Stimulated activated CD4-positive, alpha-beta T cell treated with anti-CD3 and anti-CD28 coated beads, Interleukin-2, amount 100 ng/mL, for 24 hours (primary cell): ENCODE results near the gene SLC35A3.
"Not testable (repeated sequence)": the region's sequence is repeated elsewhere in the genome, so short reads cannot be mapped to it uniquely, and the experiment has no call there.

ENCODE experiments used
- DNase-seq, 2 donors: peaks; one replicate each; pipeline ENCODE4 v3.0.0-alpha.2; 2020

The SLC35A3 gene

DNA sequence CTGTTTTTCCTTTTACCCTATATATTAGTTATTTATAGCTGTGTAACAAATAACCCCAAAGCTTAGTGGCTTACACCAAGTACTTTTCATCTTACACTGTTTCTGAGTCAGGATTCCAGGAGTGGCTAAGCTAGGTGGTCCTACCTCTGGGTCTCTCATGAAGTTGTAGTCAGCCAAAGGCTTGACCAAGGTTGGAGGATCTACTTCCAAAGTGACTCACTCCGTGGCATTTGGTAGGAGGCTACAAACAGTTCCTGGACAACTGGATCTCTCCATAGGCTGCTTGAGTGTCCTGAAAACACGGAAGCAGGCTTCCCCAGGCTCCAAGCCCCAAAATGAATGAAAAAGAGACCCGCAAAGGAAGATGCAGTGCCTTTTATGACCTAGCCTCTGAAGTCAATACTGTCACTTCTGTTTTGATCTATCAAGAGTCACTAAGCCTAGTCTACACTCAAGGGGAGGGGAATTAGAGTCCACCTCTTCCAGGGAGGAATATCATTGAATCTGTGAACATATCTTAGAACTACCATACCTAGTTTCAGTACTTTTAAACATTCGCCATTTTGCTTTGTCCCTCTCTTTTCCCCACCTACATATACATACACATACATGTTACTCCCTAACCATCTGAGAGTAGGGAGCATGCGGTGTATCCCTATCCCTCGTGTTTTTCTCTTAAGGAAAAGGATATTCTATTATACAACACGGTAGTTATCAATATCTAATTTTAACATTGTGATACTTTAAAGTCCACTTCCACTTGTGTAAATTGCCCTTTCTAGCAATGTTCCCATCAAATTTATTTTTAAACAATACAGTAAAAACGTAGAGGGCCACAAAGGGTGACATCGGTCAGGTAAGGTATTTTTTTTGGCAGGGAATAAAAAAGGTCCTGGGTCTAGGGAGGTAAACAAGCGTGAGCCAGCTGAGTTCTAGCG lies 67.2 kb downstream of the SLC35A3 start:
- DNase-seq = no peak

- no peak for DNase-seq
These were observed 67.8 kb downstream of the SLC35A3 start for GRCh38 chr1:100037656-100037926.

GRCh38 chr1:100037927-100038659 lies 68.3 kb downstream of the SLC35A3 start:
- peak; percentile 90 to 92 for DNase-seq

DNA sequence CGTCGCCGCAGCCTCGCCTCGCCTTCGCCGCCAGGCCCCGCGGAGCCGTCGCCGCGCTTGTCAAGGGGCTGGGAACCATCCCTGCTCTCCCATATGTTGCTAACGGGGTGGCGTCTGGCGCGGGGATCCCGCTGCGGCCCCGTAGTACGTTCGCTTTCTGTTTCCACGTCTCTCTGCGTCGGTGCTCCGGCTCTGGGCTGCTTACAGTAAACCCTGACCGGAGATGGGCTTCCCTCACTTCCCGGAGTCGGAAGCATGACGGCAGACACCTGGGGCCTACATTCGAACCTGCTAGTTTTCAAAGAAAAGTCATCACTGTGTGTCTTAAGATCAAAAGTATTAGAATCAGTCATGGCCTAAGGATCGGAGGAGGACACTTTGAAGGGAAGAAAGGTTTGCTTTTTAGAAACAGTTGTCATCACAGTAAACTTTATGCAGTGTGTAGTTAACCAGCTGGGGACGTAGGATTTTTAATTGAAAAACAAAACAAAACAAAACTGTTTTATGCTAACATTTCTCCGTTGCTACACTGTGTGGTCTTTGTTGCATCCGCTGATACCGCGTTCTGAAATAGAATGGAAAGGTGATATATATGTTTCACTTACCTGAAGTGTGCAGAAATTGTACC lies 69.0 kb downstream of the SLC35A3 start:
- peak; percentile 77 to 81 for DNase-seq

GRCh38 chr1:100039591-100039990 lies 69.8 kb downstream of the SLC35A3 start:
- DNase-seq = no peak

DNA sequence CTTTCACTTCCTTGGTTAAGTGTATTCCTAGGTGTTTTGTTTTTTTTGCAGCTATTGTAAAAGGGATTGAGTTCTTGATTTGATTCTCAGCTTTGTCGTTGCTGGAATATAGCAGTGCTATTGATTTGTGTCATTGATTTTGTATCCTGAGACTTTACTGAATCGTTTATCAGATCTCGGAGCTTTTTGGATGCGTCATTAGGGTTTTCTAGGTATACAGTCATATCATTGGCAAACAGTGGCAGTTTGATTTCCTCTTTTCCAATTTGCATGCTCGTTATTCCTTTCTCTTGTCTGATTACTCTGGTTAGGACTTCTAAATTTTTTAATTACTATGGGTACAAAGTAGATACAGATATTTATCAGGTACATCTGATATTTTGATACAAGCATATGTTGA lies 75.4 kb downstream of the SLC35A3 start:
- no peak for DNase-seq

DNA sequence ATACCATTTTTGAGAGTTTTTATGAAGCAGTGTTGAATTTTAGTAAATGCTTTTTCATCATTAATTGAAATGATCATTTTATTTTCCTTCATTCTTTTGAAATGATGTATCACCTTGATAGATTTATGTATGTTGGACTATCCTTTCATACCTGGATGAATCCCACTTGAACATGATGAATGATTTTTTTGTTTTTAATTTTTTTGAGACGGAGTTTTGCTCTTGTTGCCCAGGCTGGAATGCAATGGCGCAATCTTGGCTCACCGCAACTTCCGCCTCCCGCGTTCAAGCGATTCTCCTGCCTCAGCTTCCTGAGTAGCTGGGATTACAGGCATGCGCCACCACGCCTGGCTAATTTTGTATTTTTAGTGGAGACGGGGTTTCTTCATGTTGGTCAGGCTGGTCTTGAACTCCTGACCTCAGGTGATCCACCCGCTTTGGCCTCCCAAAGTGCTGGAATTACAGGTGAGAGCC lies 77.5 kb downstream of the SLC35A3 start:
- DNase-seq = not testable (repeated sequence)

- DNase-seq = no peak
These were observed 80.3 kb downstream of the SLC35A3 start for GRCh38 chr1:100050139-100050538.

GRCh38 chr1:100051401-100051800 lies 81.6 kb downstream of the SLC35A3 start:
- no peak for DNase-seq

- no peak for DNase-seq
These were observed 82.1 kb downstream of the SLC35A3 start for GRCh38 chr1:100051893-100052292.

DNA sequence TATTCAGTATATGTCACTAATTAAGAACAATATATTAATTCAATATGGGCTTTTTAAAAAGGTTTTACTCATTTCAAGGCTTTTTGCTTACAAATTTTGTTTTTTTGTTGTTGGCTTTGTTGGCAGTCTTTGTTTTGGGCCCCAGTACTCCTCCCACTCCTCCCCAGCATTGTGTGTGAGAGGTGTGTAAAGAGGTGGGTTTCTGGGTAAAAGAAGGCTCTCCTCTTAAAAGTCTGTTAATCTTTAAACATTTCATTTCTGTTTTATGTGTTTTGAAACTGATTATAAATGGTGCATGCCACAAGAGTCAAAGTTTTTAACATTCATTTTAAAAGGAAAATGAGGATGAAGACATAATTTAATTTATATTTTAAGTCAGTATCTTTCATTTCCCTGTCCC lies 83.3 kb downstream of the SLC35A3 start:
- no peak for DNase-seq

GRCh38 chr1:100053727-100054126 lies 83.9 kb downstream of the SLC35A3 start:
- DNase-seq = no peak

DNA sequence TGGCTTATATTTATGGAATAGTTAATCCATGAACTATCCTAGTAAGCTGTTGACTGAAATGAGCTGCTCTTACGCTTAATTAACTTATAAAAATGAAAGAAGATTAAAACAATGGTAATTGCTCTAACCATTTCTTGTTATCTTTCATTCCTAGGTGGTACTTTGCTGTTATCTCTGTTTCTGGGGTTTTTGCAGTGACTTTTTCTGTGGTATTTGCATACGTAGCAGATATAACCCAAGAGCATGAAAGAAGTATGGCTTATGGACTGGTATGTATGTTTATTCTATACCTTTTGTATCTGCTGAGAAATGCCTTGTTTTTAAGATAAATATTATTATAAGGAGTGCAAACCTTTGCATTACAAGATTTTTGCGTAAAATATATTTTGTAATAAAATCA lies 91.9 kb downstream of the SLC35A3 start:
- no peak for DNase-seq

GRCh38 chr1:100065183-100065968 lies 95.6 kb downstream of the SLC35A3 start:
- no peak for DNase-seq

- no peak for DNase-seq
These were observed 96.1 kb downstream of the SLC35A3 start for GRCh38 chr1:100065969-100066227.

DNA sequence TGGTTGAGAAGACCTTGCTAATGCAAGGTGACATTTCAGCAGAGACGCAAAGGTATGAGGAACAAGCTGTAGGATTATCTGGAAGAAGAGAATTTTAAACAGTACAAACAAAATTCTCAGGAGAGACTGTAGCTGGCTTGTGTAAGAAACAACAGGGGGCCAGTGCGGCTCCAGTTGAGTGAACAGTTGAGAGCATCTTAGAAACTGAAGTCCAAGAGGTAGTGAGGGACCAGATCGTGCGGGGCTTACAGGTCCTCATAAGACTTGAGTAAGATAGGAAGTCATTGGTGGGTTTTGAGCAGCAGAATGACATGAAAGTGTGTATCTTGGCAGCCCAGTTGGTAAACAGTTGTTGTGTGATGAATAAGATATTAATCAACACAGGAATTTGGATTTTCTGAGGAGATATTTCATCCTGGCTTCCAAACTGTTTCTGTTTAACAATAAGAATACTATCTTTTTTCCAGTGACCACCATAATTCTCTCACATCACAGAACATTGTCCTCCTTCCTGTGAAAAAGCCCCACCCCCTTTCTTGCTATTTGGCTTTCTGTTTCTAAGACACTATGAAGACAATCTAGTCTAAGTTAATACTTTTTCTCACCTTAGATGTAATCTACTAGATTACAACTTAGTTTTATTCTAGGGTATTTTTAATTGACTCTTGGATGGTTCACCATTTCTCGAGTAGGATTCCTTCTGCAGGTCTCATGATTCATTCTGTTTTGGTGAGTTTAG lies 100.6 kb downstream of the SLC35A3 start:
- no peak for DNase-seq

- DNase-seq = no peak
These were observed 103.7 kb downstream of the SLC35A3 start for GRCh38 chr1:100073531-100073930.

DNA sequence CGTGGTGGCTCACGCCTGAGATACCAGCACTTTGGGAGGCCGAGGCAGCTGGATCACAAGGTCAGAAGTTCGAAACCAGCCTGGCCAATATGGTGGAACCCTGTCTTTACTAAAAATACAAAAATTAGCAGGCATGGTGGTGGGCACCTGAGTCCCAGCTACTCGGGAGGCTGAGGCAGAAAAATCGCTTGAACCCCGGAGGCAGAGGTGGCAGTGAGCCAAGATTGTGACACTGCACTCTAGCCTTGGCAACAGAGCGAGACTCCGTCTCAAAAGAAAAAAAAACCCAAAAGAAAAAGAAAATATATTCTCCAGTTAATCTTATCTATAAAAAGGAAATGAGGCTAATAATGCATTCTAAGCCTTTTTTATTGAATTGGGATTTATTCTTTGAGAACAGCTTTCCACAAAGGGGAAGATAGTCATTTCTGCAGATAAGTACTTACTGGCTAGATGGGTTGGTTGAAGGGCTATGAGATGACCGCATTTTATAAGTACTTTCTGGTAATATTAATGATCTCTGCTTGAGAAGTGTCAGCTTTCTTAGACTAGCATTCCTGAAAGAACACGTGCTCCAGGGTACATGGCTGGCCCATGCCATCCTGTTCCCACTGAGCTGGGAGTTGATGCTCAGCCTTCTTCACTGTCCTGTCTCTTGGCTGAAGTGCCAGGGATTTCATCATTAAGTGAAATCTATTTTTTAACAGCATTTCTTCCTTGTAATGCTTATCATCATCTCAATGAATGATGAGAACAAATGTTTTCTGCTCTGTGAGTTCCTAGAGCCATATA lies 105.0 kb downstream of the SLC35A3 start:
- no peak for DNase-seq

- no peak for DNase-seq
These were observed 106.0 kb downstream of the SLC35A3 start for GRCh38 chr1:100075773-100076172.

DNA sequence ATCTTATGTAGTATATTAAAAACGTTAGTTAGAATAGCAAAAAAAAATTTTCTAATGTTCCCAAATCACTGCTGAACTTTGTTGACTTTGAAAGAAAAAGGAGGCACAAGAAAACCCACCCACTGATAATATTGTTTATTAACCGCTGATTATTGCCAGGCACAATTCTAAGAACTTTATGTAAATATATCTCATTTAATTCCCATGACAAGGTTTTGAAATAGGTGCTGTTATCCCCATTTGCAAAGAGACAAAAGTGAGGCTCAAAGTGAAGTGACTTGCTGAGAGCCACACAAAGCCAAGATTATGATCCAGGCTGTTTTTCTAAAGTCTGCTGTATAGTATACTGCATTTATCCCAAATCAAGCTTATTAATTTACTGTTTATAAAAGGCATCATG lies 106.5 kb downstream of the SLC35A3 start:
- DNase-seq = no peak

GRCh38 chr1:100076744-100077143 lies 106.9 kb downstream of the SLC35A3 start:
- no peak for DNase-seq

DNA sequence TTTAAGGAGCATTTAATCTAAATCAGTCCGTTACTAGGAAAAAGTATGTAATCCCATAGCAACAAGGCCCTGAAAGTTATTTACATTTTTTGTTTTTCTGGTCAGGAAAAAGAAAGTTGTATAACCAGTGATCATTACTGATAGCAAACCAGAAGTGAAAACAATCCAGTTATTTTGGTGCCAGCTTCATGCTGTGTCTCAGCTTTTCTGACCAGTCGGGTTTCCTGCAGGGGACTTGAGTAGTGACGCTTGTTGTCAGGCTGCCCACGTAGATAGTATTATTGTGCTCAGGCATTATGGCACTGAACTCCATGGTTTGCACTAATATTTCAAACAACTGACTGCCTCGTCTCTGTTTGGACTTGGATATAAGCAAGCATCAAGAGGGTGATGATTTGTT lies 107.7 kb downstream of the SLC35A3 start:
- no peak for DNase-seq
